ENCODE results near the gene PLAC1. TPM values are rescaled to one million over a fixed set of nuclear protein-coding genes. Genes with fewer than 3 reads are reported as not detected.

PLAC1 gene
- total and polyA plus RNA-seq, 8 donors: 0.18 to 0.77 (median 0.46) TPM; not detected in 2

- Histone ChIP-seq H3K36me3 (no peaks in the 10 kb centered on the region), H3K27ac (peak overlapping the region in 1 of 2 donors; percentile 13), H3K4me1 (peaks cover 6 to 13% of the 10 kb centered on the region in 2 donors), H3K4me3 (no peak overlapping the region), H3K9me3 (no peaks in the 10 kb centered on the region), H3K27me3 (no peaks in the 10 kb centered on the region)
- intact Hi-C loops (cut with DNase I): no loop called here
- DNase-seq (no peak), ATAC-seq (no peak)
- TF ChIP-seq CTCF (IDR thresholded peaks at IDR 0.05): no peak
Observed at GRCh38 chrX:134622813-134623185, 35.5 kb downstream of the PLAC1 start.

GRCh38 chrX:134622056-134622812 lies 36.0 kb downstream of the PLAC1 start:
- intact Hi-C loops (cut with DNase I): no loop called here
- ATAC-seq: peak; percentile 80
- no peaks in the 10 kb centered on the region for H3K27me3 ChIP-seq

GRCh38 chrX:134619838-134620237 lies 38.4 kb downstream of the PLAC1 start:
- intact Hi-C loops (cut with DNase I): no loop called here
- no peaks in the 10 kb centered on the region for H3K27me3 ChIP-seq

More at GRCh38 chrX:134622056-134622812, 36.0 kb downstream of the PLAC1 start:
- DNase-seq: peak in 1 of 4 donors; percentile 39
- Histone ChIP-seq H3K9me3 (no peaks in the 10 kb centered on the region), H3K4me3 (no peak overlapping the region), H3K4me1 (peaks cover 6 to 13% of the 10 kb centered on the region in 2 donors), H3K27ac (peak overlapping the region in 1 of 2 donors; percentile 13), H3K36me3 (no peaks in the 10 kb centered on the region)
- no peak for TF ChIP-seq CTCF (IDR thresholded peaks at IDR 0.05)

GRCh38 chrX:134613396-134613795 lies 44.9 kb downstream of the PLAC1 start:
- Histone ChIP-seq H3K9me3 (no peaks in the 10 kb centered on the region), H3K4me1 (no peaks in the 10 kb centered on the region), H3K27me3 (no peaks in the 10 kb centered on the region), H3K36me3 (no peaks in the 10 kb centered on the region), H3K4me3 (no peak overlapping the region), H3K27ac (no peak overlapping the region)
- DNase-seq (no peak), ATAC-seq (no peak)
- no peak for TF ChIP-seq CTCF (IDR thresholded peaks at IDR 0.05)
- intact Hi-C loops (cut with DNase I): no loop called here

More at GRCh38 chrX:134619838-134620237, 38.4 kb downstream of the PLAC1 start:
- Histone ChIP-seq H3K9me3 (no peaks in the 10 kb centered on the region), H3K4me1 (peaks cover 6 to 13% of the 10 kb centered on the region in 2 donors), H3K4me3 (no peak overlapping the region), H3K27ac (no peak overlapping the region), H3K36me3 (no peaks in the 10 kb centered on the region)
- no peak for ATAC-seq
- DNase-seq: no peak
- no peak for TF ChIP-seq CTCF (IDR thresholded peaks at IDR 0.05)

- H3K27me3 ChIP-seq: no peaks in the 10 kb centered on the region
- H3K4me3 ChIP-seq: no peak overlapping the region
- no peak for TF ChIP-seq CTCF (IDR thresholded peaks at IDR 0.05)
- H3K36me3 ChIP-seq: no peaks in the 10 kb centered on the region
- ATAC-seq: no peak
- H3K27ac ChIP-seq: no peak overlapping the region
- intact Hi-C loops (cut with DNase I): no loop called here
- no peaks in the 10 kb centered on the region for H3K4me1 ChIP-seq
- no peaks in the 10 kb centered on the region for H3K9me3 ChIP-seq
- no peak for DNase-seq
Observed at GRCh38 chrX:134608153-134608552, 50.1 kb downstream of the PLAC1 start.

Data from left lung (tissue), 10 donors.